ENCODE data around the gene EPHB2.

DNA sequence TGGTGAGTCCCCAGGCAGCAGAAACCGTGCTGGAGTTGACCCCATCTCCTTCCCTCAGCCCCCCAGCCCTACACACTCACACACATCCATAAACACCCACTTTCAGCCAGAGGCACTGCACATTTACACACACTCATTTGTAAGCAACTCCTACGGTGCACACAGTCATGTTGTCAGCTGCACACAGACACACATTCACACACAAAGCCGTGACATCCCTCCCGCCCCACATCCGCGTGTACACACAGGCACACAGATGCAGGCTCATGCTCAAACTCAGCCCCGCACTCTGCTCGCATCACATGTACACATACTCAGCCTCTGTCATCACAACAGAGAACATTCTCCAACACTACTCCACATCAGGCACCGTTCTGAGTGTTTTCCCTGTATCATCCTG, 214.5 kb downstream of the EPHB2 start:
- TF ChIP-seq, protein P1, sequence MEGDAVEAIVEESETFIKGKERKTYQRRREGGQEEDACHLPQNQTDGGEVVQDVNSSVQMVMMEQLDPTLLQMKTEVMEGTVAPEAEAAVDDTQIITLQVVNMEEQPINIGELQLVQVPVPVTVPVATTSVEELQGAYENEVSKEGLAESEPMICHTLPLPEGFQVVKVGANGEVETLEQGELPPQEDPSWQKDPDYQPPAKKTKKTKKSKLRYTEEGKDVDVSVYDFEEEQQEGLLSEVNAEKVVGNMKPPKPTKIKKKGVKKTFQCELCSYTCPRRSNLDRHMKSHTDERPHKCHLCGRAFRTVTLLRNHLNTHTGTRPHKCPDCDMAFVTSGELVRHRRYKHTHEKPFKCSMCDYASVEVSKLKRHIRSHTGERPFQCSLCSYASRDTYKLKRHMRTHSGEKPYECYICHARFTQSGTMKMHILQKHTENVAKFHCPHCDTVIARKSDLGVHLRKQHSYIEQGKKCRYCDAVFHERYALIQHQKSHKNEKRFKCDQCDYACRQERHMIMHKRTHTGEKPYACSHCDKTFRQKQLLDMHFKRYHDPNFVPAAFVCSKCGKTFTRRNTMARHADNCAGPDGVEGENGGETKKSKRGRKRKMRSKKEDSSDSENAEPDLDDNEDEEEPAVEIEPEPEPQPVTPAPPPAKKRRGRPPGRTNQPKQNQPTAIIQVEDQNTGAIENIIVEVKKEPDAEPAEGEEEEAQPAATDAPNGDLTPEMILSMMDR (IDR thresholded peaks at IDR 0.05) = no peak
- no peak for TF ChIP-seq POLR2A (IDR thresholded peaks at IDR 0.05)
